ENCODE data around the gene WDR13. TPM values are rescaled to one million over a fixed set of nuclear protein-coding genes. Genes with fewer than 3 reads are reported as not detected.
"Not testable (repeated sequence)": the region's sequence is repeated elsewhere in the genome, so short reads cannot be mapped to it uniquely, and the experiment has no call there.

Gene WDR13
- total and polyA plus RNA-seq, 8 donors = 107 to 552 (median 177) TPM

DNA sequence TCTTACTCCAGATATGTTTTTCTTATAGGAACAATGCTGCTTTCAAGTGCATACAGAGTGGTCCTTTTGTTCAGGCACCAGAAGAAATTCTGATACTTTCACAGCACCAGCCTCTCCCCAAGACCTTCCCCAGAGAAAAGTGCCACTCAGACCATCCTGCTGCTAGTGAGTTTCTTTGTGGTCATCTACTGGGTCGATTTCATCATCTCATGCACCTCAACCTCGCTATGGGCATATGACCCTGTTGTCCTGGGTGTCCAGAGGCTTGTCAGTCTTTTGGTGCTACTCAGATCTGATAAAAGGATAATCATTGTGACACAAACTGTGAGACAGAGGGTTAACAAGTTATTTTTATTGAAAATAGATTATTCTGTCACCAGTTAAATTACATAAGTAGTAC lies 39.5 kb downstream of the WDR13 start:
- TF ChIP-seq, protein P1, sequence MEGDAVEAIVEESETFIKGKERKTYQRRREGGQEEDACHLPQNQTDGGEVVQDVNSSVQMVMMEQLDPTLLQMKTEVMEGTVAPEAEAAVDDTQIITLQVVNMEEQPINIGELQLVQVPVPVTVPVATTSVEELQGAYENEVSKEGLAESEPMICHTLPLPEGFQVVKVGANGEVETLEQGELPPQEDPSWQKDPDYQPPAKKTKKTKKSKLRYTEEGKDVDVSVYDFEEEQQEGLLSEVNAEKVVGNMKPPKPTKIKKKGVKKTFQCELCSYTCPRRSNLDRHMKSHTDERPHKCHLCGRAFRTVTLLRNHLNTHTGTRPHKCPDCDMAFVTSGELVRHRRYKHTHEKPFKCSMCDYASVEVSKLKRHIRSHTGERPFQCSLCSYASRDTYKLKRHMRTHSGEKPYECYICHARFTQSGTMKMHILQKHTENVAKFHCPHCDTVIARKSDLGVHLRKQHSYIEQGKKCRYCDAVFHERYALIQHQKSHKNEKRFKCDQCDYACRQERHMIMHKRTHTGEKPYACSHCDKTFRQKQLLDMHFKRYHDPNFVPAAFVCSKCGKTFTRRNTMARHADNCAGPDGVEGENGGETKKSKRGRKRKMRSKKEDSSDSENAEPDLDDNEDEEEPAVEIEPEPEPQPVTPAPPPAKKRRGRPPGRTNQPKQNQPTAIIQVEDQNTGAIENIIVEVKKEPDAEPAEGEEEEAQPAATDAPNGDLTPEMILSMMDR (IDR thresholded peaks at IDR 0.05) = no peak
- Histone ChIP-seq H3K27me3 (no peaks in the 10 kb centered on the region), H3K27ac (no peak overlapping the region), H3K4me1 (no peaks in the 10 kb centered on the region), H3K4me3 (no peak overlapping the region), H3K9me3 (no peaks in the 10 kb centered on the region), H3K36me3 (no peaks in the 10 kb centered on the region)
- ATAC-seq = no peak
- DNase-seq = no peak
- intact Hi-C loops (cut with DNase I) = no loop called here
- no peak for FAIRE-seq
- WGBS, 2 donors = 38 to 45% methylated on average over 2 of the region's 2 CpGs

DNA sequence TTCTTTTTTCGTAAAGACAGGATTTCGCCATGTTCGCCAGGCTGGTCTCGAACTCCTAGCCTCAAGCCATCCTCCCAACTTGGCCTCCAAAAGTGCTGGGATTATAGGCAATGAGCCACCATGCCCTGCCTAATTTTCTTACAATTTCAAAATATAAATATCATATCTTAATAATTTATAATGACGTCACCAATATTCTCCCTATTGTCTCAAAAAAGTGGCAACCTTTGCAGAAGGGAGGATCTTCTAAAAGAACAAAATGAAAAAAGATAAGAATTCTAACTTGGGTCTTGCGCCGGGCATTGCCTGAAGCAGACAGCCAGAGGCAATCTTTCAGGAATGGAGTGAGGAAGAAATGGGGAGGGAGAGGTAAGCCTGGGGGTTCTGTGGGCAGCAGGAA lies 48.4 kb downstream of the WDR13 start:
- no peak for ATAC-seq
- Histone ChIP-seq H3K4me1 (no peaks in the 10 kb centered on the region), H3K27me3 (no peaks in the 10 kb centered on the region), H3K27ac (no peak overlapping the region), H3K9me3 (no peaks in the 10 kb centered on the region), H3K36me3 (no peaks in the 10 kb centered on the region), H3K4me3 (no peak overlapping the region)
- no peak for FAIRE-seq
- TF ChIP-seq, protein P1 (IDR thresholded peaks at IDR 0.05) = no peak
- intact Hi-C loops (cut with DNase I) = no loop called here
- DNase-seq = no peak
- WGBS, 2 donors = 73 to 78% methylated on average over 7 of the region's 7 CpGs

DNA sequence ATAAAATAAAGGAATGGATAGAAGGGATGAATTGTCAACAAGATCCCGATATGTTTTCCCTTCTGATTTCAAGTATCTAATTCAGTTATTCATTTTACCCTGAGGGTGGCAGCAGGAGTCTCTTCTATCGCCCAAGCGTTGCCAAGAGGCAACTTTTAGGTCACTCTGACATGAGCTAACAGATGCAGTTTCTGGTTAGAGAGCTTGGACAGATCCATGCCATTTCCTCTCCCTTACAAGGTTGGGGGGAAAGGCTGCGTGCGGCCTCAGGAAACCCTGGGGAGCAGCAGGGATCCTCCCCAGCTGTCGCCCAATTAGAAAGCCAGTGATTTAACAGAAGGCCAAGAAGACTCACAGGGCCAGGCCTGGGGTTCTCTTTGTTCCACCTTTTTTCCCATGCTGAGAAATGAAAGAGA lies 51.1 kb downstream of the WDR13 start:
- intact Hi-C loops (cut with DNase I) = no loop called here
- no peak overlapping the region for H3K27ac ChIP-seq
- ATAC-seq (peak in 3 of 4 donors; percentile 63 to 73 (median 64)), FAIRE-seq (peak; percentile 89), DNase-seq (peak in 2 of 6 donors; percentile 4 to 13)
- no peak overlapping the region for H3K4me3 ChIP-seq
- H3K36me3 ChIP-seq = no peaks in the 10 kb centered on the region
- H3K4me1 ChIP-seq = no peaks in the 10 kb centered on the region
- no peaks in the 10 kb centered on the region for H3K9me3 ChIP-seq
- 25 to 39% methylated on average over 6 of the region's 6 CpGs for WGBS, 2 donors
- peaks cover 0 to 3% (median 0%) of the 10 kb centered on the region in 4 donors for H3K27me3 ChIP-seq
- TF ChIP-seq, protein P1 (IDR thresholded peaks at IDR 0.05) = no peak

DNA sequence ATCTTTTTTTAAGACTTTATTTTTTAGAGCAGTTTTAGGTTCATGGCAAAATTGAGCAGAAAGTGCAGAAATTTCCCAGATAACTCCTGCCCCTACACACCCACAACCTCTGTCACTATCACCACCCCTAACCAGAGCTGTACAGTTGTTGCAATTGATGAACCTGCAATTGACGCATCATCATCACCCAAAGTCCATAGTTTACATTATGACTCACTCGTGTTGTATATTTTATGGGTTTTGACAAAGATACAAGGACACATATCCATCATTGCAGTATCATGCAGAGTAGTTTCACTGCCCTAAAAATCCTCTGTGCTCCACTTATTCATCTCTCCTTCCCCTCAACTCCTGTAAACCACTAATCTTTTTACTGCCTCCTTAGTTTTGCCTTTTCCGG lies 51.8 kb downstream of the WDR13 start:
- DNase-seq (no peak), FAIRE-seq (no peak), ATAC-seq (no peak)
- Histone ChIP-seq H3K27me3 (peaks cover 0 to 3% (median 0%) of the 10 kb centered on the region in 4 donors), H3K9me3 (no peaks in the 10 kb centered on the region), H3K4me1 (no peaks in the 10 kb centered on the region), H3K27ac (no peak overlapping the region), H3K36me3 (no peaks in the 10 kb centered on the region), H3K4me3 (no peak overlapping the region)
- 62 to 64% methylated on average over 3 of the region's 3 CpGs for WGBS, 2 donors
- TF ChIP-seq, protein P1 (IDR thresholded peaks at IDR 0.05) = no peak
- intact Hi-C loops (cut with DNase I) = no loop called here

DNA sequence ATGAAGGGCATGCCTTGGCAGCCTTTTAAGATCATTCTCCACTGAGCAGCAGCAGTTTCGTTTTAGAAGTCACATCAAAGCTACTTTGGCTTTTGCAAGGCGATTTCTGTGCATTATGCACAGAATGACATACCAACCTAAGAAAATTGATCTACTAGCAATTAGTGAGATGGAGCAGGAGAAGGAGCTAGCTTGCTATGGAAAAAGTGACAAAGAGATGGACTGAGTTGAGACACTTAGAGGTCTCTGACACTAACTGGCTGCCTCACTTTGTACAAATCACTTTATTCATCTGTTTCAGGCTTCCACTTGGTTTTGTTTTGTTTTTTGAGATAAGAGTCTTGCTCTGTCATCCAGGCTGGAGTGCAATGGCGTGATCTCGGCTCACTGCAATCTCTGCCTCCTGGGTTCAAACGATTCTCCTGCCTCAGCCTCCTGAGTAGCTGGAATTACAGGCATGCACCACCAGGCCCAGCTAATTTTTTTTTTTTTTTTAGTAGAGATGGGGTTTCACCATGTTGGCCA lies 54.8 kb downstream of the WDR13 start:
- H3K4me3 ChIP-seq; H3K9me3 ChIP-seq; intact Hi-C loops (cut with DNase I); H3K36me3 ChIP-seq; H3K4me1 ChIP-seq; H3K27me3 ChIP-seq; H3K27ac ChIP-seq; FAIRE-seq; ATAC-seq; DNase-seq: not testable (repeated sequence)
- WGBS, 2 donors = 57 to 60% methylated on average over 5 of the region's 5 CpGs

DNA sequence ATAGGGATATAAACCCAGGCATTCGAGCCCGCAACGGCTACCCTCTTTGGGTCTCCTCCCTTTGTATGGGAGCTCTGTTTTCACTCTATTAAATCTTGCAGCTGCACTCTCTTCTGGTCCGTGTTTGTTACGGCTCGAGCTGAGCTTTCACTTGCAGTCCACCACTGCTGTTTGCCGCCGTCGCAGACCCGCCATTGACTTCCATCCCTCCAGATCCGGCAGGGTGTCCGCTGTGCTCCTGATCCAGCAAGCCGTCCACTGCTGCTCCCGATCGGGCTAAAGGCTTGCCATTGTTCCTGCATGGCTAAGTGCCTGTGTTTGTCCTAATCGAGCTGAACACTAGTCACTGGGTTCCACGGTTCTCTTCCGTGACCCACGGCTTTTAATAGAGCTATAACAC lies 57.5 kb downstream of the WDR13 start:
- 26 to 55% methylated on average over 19 of the region's 19 CpGs for WGBS, 2 donors
- H3K36me3 ChIP-seq; H3K9me3 ChIP-seq; ATAC-seq; DNase-seq; H3K27me3 ChIP-seq; H3K4me1 ChIP-seq; FAIRE-seq; intact Hi-C loops (cut with DNase I); H3K27ac ChIP-seq: not testable (repeated sequence)
- H3K4me3 ChIP-seq = peak overlapping the region in 1 of 4 donors; percentile 10

Other genes with a start within 250 kb of the WDR13 start
- not detected for gene SSX3, start 240.8 kb upstream of the WDR13 start, total RNA-seq
- not detected for gene SSX3, start 240.8 kb upstream of the WDR13 start, polyA plus RNA-seq
- gene SSX4, start 214.0 kb upstream of the WDR13 start, total RNA-seq = not detected
- not detected for gene SSX4, start 214.0 kb upstream of the WDR13 start, polyA plus RNA-seq
- not detected for gene SSX4B, start 185.5 kb upstream of the WDR13 start, total RNA-seq
- gene SSX4B, start 185.5 kb upstream of the WDR13 start, polyA plus RNA-seq = not detected
- gene SLC38A5, start 127.2 kb upstream of the WDR13 start, total RNA-seq = 100 to 1,000 TPM in 4 of 6 donors, 10 to 100 TPM in 2; 63.3 to 235 (median 140) TPM
- gene SLC38A5, start 127.2 kb upstream of the WDR13 start, polyA plus RNA-seq = 100 to 1,000 TPM; 250 to 373 TPM
- gene FTSJ1, start 121.3 kb upstream of the WDR13 start, total RNA-seq = 10 to 100 TPM; 14.8 to 24.0 (median 17.9) TPM
- gene FTSJ1, start 121.3 kb upstream of the WDR13 start, polyA plus RNA-seq = 10 to 100 TPM; 32.2 to 35.5 TPM
- 1 to 10 TPM; 2.9 to 4.0 (median 3.7) TPM for gene PORCN, start 88.5 kb upstream of the WDR13 start, total RNA-seq
- gene PORCN, start 88.5 kb upstream of the WDR13 start, polyA plus RNA-seq = 1 to 10 TPM; 7.5 to 8.5 TPM
- gene EBP, start 75.7 kb upstream of the WDR13 start, total RNA-seq = 10 to 100 TPM; 13.3 to 21.5 (median 19.8) TPM
- gene EBP, start 75.7 kb upstream of the WDR13 start, polyA plus RNA-seq = 10 to 100 TPM; 38.1 to 43.4 TPM
- gene TBC1D25, start 57.8 kb upstream of the WDR13 start, total RNA-seq = 1 to 10 TPM; 4.4 to 9.9 (median 5.5) TPM
- 1 to 10 TPM; 5.0 to 6.9 TPM for gene TBC1D25, start 57.8 kb upstream of the WDR13 start, polyA plus RNA-seq
- gene RBM3, start 23.0 kb upstream of the WDR13 start, total RNA-seq = 100 to 1,000 TPM in 3 of 6 donors, 10 to 100 TPM in 3; 42.0 to 314 (median 124) TPM
- 100 to 1,000 TPM; 141 to 227 TPM for gene RBM3, start 23.0 kb upstream of the WDR13 start, polyA plus RNA-seq
- gene WAS, start 86.3 kb downstream of the WDR13 start, total RNA-seq = 1 to 10 TPM in 3 of 6 donors, under 1 TPM in 3; 0.39 to 7.5 (median 1.9) TPM
- gene WAS, start 86.3 kb downstream of the WDR13 start, polyA plus RNA-seq = 1 to 10 TPM in 1 of 2 donors, under 1 TPM in 1; 0.92 to 1.1 TPM
- gene SUV39H1, start 99.2 kb downstream of the WDR13 start, total RNA-seq = 1 to 10 TPM in 5 of 6 donors, under 1 TPM in 1; 0.88 to 2.6 (median 1.7) TPM
- 1 to 10 TPM; 1.9 to 2.8 TPM for gene SUV39H1, start 99.2 kb downstream of the WDR13 start, polyA plus RNA-seq
- gene GLOD5, start 164.3 kb downstream of the WDR13 start, total RNA-seq = under 1 TPM in 2 of 6 donors, not detected in 4; 0.37 to 0.72 TPM
- under 1 TPM; 0.57 to 0.99 TPM for gene GLOD5, start 164.3 kb downstream of the WDR13 start, polyA plus RNA-seq
- gene GATA1, start 189.1 kb downstream of the WDR13 start, total RNA-seq = under 1 TPM in 1 of 6 donors, not detected in 5; 0.19 TPM
- gene GATA1, start 189.1 kb downstream of the WDR13 start, polyA plus RNA-seq = under 1 TPM in 1 of 2 donors, not detected in 1; 0.12 TPM
- 10 to 100 TPM; 24.9 to 58.4 (median 30.9) TPM for gene HDAC6, start 204.6 kb downstream of the WDR13 start, total RNA-seq
- 100 to 1,000 TPM in 1 of 2 donors, 10 to 100 TPM in 1; 81.2 to 132 TPM for gene HDAC6, start 204.6 kb downstream of the WDR13 start, polyA plus RNA-seq
- not detected for gene ERAS, start 229.0 kb downstream of the WDR13 start, total RNA-seq
- under 1 TPM; 0.11 to 0.49 TPM for gene ERAS, start 229.0 kb downstream of the WDR13 start, polyA plus RNA-seq
- 10 to 100 TPM; 10.3 to 50.5 (median 20.1) TPM for gene PCSK1N, start 238.1 kb downstream of the WDR13 start, total RNA-seq
- gene PCSK1N, start 238.1 kb downstream of the WDR13 start, polyA plus RNA-seq = 100 to 1,000 TPM; 167 to 368 TPM

All from pancreas (tissue), 10 donors.